SH-SY5Y (cell line): Measurements from ENCODE around the gene MOV10.

Experiments used
- GATA2 ChIP-seq: IDR thresholded peaks from 2 replicates; pipeline ENCODE4 v1.6.1; 2011; ENCODE audit warnings: mild to moderate bottlenecking, low read depth, low read length
- GATA3 ChIP-seq: IDR thresholded peaks from 2 replicates; pipeline ENCODE4 v1.6.1; 2011; ENCODE audit warnings: low read depth, mild to moderate bottlenecking, low read length, moderate library complexity

DNA sequence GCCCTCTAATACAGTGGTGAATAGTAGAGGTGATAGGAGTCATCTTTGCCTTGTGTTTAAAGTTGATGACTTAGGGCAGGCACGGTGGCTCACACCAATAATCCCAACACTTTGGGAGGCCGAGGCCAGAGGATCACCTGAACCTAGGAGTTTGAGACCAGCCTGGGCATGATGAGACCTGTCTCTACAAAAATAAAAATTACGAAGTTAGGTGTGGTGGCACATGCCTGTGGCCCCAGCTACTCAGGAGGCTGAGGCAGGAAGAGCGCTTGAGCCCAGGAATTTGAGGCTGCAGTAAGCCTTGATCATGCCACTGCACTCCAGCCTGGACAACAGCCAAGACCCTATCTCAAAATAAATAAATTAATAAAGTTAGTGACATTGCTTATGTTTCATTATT, 28.2 kb upstream of the MOV10 start:
- TF ChIP-seq GATA2 (no peak), GATA3 (no peak)
